H9 (cell line): ENCODE measurements around the gene C20orf204. TPM values are rescaled to one million over a fixed set of nuclear protein-coding genes. Genes with fewer than 3 reads are reported as not detected.

ENCODE experiments used
- DNase-seq: peaks from one replicate; pipeline ENCODE4 v3.0.0-alpha.2; 2017
- H2AFZ ChIP-seq: one replicate; pipeline ENCODE4 v1.6.1; 2013; ENCODE audit warnings: mild to moderate bottlenecking, low read length, control low read depth, moderate library complexity
- H2AK5ac ChIP-seq: 2 replicates; pipeline ENCODE4 v1.6.1; 2013; ENCODE audit warnings: low read length, control low read depth, mixed read lengths; ENCODE audit not compliant: insufficient read length
- H2BK120ac ChIP-seq: one replicate; pipeline ENCODE4 v1.6.1; 2013; ENCODE audit warnings: low read depth, mild to moderate bottlenecking, low read length, control low read depth, inconsistent platforms; ENCODE audit not compliant: poor library complexity, severe bottlenecking
- H2BK12ac ChIP-seq: 2 replicates; pipeline ENCODE4 v1.6.1; 2013; ENCODE audit warnings: low read length, control low read depth, mixed read lengths, low read depth; ENCODE audit not compliant: insufficient read length
- H2BK15ac ChIP-seq: 2 replicates; pipeline ENCODE4 v1.6.1; 2013; ENCODE audit warnings: low read depth, low read length, control low read depth
- H2BK20ac ChIP-seq: one replicate; pipeline ENCODE4 v1.6.1; 2013; ENCODE audit warnings: low read depth, mild to moderate bottlenecking, low read length, control low read depth, inconsistent platforms; ENCODE audit not compliant: poor library complexity, severe bottlenecking
- H2BK5ac ChIP-seq: 2 replicates; pipeline ENCODE4 v1.6.1; 2013; ENCODE audit warnings: low read length, control low read depth, mixed read lengths; ENCODE audit not compliant: insufficient read length
- H3K14ac ChIP-seq: 2 replicates; pipeline ENCODE4 v1.6.1; 2013; ENCODE audit warnings: low read length, control low read depth; ENCODE audit not compliant: insufficient read depth
- H3K18ac ChIP-seq: 2 replicates; pipeline ENCODE4 v1.6.1; 2013; ENCODE audit warnings: low read depth, mild to moderate bottlenecking, mixed read lengths, low read length, control low read depth; ENCODE audit not compliant: insufficient read length
- H3K23ac ChIP-seq: 2 replicates; pipeline ENCODE4 v1.6.1; 2013; ENCODE audit warnings: low read length, control low read depth, mixed read lengths, low read depth; ENCODE audit not compliant: insufficient read length
- H3K23me2 ChIP-seq: 2 replicates; pipeline ENCODE4 v1.6.1; 2013; ENCODE audit warnings: low read depth, mild to moderate bottlenecking, mixed read lengths, low read length, control low read depth; ENCODE audit not compliant: insufficient read length, poor library complexity, severe bottlenecking
- H3K27ac ChIP-seq: 2 replicates; pipeline ENCODE4 v1.5.1; 2013; ENCODE audit warnings: low read length, control low read depth, mixed read lengths, low read depth; ENCODE audit not compliant: insufficient read length
- H3K27me3 ChIP-seq: 2 replicates; pipeline ENCODE4 v1.6.1; 2013; ENCODE audit warnings: low read length, control low read depth, inconsistent platforms; ENCODE audit not compliant: insufficient read depth
- H3K4ac ChIP-seq: 2 replicates; pipeline ENCODE4 v1.6.1; 2013; ENCODE audit warnings: low read depth, mild to moderate bottlenecking, control low read depth, inconsistent platforms, low read length, moderate library complexity
- H3K4me1 ChIP-seq: 2 replicates; pipeline ENCODE4 v1.6.1; 2013; ENCODE audit warnings: low read length, control low read depth, inconsistent platforms; ENCODE audit not compliant: insufficient read depth
- H3K4me2 ChIP-seq: 2 replicates; pipeline ENCODE4 v1.6.1; 2013; ENCODE audit warnings: low read length, control low read depth, mixed read lengths; ENCODE audit not compliant: insufficient read length, insufficient read depth
- H3K56ac ChIP-seq: 2 replicates; pipeline ENCODE4 v1.6.1; 2013; ENCODE audit warnings: low read depth, mild to moderate bottlenecking, mixed read lengths, low read length, control low read depth; ENCODE audit not compliant: insufficient read length
- H3K79me1 ChIP-seq: 2 replicates; pipeline ENCODE4 v1.6.1; 2013; ENCODE audit warnings: low read depth, mild to moderate bottlenecking, moderate library complexity, low read length, control low read depth, inconsistent platforms; ENCODE audit not compliant: insufficient read depth, poor library complexity, severe bottlenecking
- H3K79me2 ChIP-seq: 2 replicates; pipeline ENCODE4 v1.6.1; 2013; ENCODE audit warnings: low read length, control low read depth, inconsistent platforms; ENCODE audit not compliant: insufficient read depth
- H3K9ac ChIP-seq: 2 replicates; pipeline ENCODE4 v1.6.1; 2013; ENCODE audit warnings: low read length, control low read depth, mixed read lengths; ENCODE audit not compliant: insufficient read length; ENCODE audit errors: extremely low read depth
- H3K9me3 ChIP-seq: one replicate; pipeline ENCODE4 v1.6.1; 2013; ENCODE audit warnings: low read depth, low read length, inconsistent platforms; ENCODE audit not compliant: control insufficient read depth
- H3T11ph ChIP-seq: one replicate; pipeline ENCODE4 v1.6.1; 2013; ENCODE audit warnings: mild to moderate bottlenecking, low read length, control low read depth, inconsistent platforms
- H4K20me1 ChIP-seq: one replicate; pipeline ENCODE4 v1.6.1; 2013; ENCODE audit not compliant: control insufficient read depth, insufficient read length, insufficient read depth
- H4K5ac ChIP-seq: 2 replicates; pipeline ENCODE4 v1.6.1; 2013; ENCODE audit warnings: low read depth, mild to moderate bottlenecking, mixed read lengths, low read length, control low read depth; ENCODE audit not compliant: insufficient read length
- H4K8ac ChIP-seq: replicated peaks from 2 replicates; pipeline ENCODE4 v1.6.1; 2013; ENCODE audit warnings: low read length, control low read depth, mixed read lengths, low read depth; ENCODE audit not compliant: insufficient read length
- H4K91ac ChIP-seq: 2 replicates; pipeline ENCODE4 v1.6.1; 2013; ENCODE audit warnings: low read depth, mild to moderate bottlenecking, moderate library complexity, mixed read lengths, low read length, control low read depth; ENCODE audit not compliant: insufficient read length
- H3K27ac Mint-ChIP-seq, 3 experiments: 2 replicates in 2 of 3; 3 replicates in 1 of 3; pipeline ENCODE4 v1.8.0; 2020 to 2021; ENCODE audit warnings: mixed read lengths in 3 of 3, mild to moderate bottlenecking in 1 of 3, moderate library complexity in 1 of 3
- H3K27me3 Mint-ChIP-seq: 2 replicates; pipeline ENCODE4 v1.8.0; 2021; ENCODE audit warnings: low read depth, mild to moderate bottlenecking, moderate library complexity, mixed read lengths
- H3K36me3 Mint-ChIP-seq, 3 experiments: 2 replicates in 2 of 3; 3 replicates in 1 of 3; pipeline ENCODE4 v1.8.0; 2020 to 2021; ENCODE audit warnings: low read depth in 3 of 3, mixed read lengths in 3 of 3; ENCODE audit not compliant: insufficient read depth in 1 of 3
- H3K4me1 Mint-ChIP-seq, 2 experiments: 2 replicates each; pipeline ENCODE4 v1.8.0; 2020; ENCODE audit warnings: mixed read lengths in 2 of 2
- H3K4me3 Mint-ChIP-seq, 2 experiments: 2 replicates in 1 of 2; 3 replicates in 1 of 2; pipeline ENCODE4 v1.8.0; 2020 to 2021; ENCODE audit warnings: mild to moderate bottlenecking in 2 of 2, mixed read lengths in 2 of 2, moderate library complexity in 1 of 2
- H3K9me3 Mint-ChIP-seq, 2 experiments: 2 replicates in 1 of 2; 3 replicates in 1 of 2; pipeline ENCODE4 v1.8.0; 2020; ENCODE audit warnings: mild to moderate bottlenecking in 2 of 2, mixed read lengths in 2 of 2, moderate library complexity in 1 of 2
- WGBS: extraction: QIAGEN DNeasy Blood & Tissue Kit; methylation state at CpG from one replicate; pipeline ENCODE4 v1.1.7; 2013; ENCODE audit warnings: missing lambda C conversion rate, low lambda C conversion rate, mixed read lengths; ENCODE audit not compliant: insufficient read length; ENCODE audit errors: extremely low coverage; 5-methylcytosine and 5-hydroxymethylcytosine counted together
- total RNA-seq: library from RNA; stranded (reverse); gene quantifications from 2 replicates; pipeline ENCODE4 v1.2.1, GENCODE V29; 2021
- TF ChIP-seq, protein P1 (sequence below): fragments of 200-600 bp; sonication (generic); conservative IDR thresholded peaks from 3 replicates; pipeline ENCODE4 v1.8.0; 2021; ENCODE audit warnings: antibody characterized with exemption, mild to moderate bottlenecking

C20orf204 gene
- total RNA-seq, 1 experiment from 2014 or later, result 2.2 TPM

- H3K9ac ChIP-seq, result no peak overlapping the region
- H3K4ac ChIP-seq, result no peak overlapping the region
- H4K8ac ChIP-seq, result no peak overlapping the region
- peaks cover 20% of the 10 kb centered on the region for H3K27me3 Mint-ChIP-seq
- no peaks in the 10 kb centered on the region; the same call in 1 of the 2 replicates for H3K4me1 ChIP-seq
- no peak overlapping the region for H2BK12ac ChIP-seq
- H2BK120ac ChIP-seq, result no peak overlapping the region
- H3K27ac Mint-ChIP-seq, result no peak overlapping the region
- no peaks in the 10 kb centered on the region for H3K9me3 ChIP-seq
- no peak overlapping the region for H4K5ac ChIP-seq
- no peak overlapping the region for H2BK15ac ChIP-seq
- WGBS, result no CpG with 5 or more reads among the region's 8 CpGs
- TF ChIP-seq, protein P1, sequence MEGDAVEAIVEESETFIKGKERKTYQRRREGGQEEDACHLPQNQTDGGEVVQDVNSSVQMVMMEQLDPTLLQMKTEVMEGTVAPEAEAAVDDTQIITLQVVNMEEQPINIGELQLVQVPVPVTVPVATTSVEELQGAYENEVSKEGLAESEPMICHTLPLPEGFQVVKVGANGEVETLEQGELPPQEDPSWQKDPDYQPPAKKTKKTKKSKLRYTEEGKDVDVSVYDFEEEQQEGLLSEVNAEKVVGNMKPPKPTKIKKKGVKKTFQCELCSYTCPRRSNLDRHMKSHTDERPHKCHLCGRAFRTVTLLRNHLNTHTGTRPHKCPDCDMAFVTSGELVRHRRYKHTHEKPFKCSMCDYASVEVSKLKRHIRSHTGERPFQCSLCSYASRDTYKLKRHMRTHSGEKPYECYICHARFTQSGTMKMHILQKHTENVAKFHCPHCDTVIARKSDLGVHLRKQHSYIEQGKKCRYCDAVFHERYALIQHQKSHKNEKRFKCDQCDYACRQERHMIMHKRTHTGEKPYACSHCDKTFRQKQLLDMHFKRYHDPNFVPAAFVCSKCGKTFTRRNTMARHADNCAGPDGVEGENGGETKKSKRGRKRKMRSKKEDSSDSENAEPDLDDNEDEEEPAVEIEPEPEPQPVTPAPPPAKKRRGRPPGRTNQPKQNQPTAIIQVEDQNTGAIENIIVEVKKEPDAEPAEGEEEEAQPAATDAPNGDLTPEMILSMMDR, result no peak
- no peak overlapping the region for H2BK20ac ChIP-seq
- no peak overlapping the region for H3T11ph ChIP-seq
- no peak overlapping the region for H3K27ac ChIP-seq
- H3K56ac ChIP-seq, result no peak overlapping the region
- no peaks in the 10 kb centered on the region for H3K9me3 Mint-ChIP-seq
- H2AFZ ChIP-seq, result no peak overlapping the region
- peaks cover 6% of the 10 kb centered on the region for H3K23me2 ChIP-seq
- H3K4me1 Mint-ChIP-seq, result peaks cover 20 to 25% of the 10 kb centered on the region in 2 experiments
- no peaks in the 10 kb centered on the region for H3K79me1 ChIP-seq
- no peak overlapping the region for H3K4me3 Mint-ChIP-seq
- H3K27me3 ChIP-seq, result no peaks in the 10 kb centered on the region
- H2BK5ac ChIP-seq, result no peak overlapping the region
- H3K79me2 ChIP-seq, result no peaks in the 10 kb centered on the region
- no peak overlapping the region for H4K91ac ChIP-seq
- H3K14ac ChIP-seq, result no peak overlapping the region
- no peak overlapping the region for H2AK5ac ChIP-seq
- no peak overlapping the region for H3K23ac ChIP-seq
- no peak overlapping the region for H3K4me2 ChIP-seq
- no peaks in the 10 kb centered on the region; a peak in 2 of 7 replicates for H3K36me3 Mint-ChIP-seq
- DNase-seq, result no peak
- H4K20me1 ChIP-seq, result no peaks in the 10 kb centered on the region
- no peak overlapping the region for H3K18ac ChIP-seq
These were observed 41.1 kb downstream of the C20orf204 start for GRCh38 chr20:64077094-64077493.
